Measurements from ENCODE around the gene JAZF1.

JAZF1 gene

GRCh38 chr7:28075674-28076358, 104.8 kb downstream of the JAZF1 start:
- no peak for DNase-seq (ENCODE audit: low read depth in 2 of 2)

DNA sequence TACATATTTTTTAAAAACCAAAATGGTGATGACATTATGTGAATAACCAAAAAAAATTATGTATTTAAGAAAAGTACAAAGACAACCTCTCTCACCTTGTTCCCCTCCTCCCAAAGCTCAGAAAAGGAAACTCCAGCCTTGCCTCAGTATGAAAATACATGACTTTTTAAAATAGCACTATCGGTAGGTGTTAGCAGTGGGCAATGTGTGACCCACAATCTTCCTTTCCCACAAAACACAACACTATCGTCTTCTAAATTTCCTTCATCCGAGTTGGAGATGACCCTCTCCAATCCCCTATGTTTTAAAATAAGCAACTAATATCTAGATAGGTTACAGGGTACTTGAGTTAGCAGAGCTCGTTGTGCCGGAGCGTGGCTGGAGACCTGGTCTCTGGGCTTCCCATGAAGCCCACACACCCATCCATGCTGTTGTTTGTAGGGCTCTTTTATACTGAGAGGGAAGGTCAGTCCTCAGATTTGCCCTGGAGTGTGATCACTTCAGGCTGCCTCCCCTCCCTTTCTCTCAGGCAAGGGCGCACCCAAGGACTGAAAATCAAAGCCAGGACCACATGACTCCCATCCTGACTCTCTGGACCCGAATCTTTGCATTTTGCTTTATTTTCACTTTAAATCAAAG, 107.6 kb downstream of the JAZF1 start:
- no peak for DNase-seq (ENCODE audit: low read depth in 2 of 2)

DNA sequence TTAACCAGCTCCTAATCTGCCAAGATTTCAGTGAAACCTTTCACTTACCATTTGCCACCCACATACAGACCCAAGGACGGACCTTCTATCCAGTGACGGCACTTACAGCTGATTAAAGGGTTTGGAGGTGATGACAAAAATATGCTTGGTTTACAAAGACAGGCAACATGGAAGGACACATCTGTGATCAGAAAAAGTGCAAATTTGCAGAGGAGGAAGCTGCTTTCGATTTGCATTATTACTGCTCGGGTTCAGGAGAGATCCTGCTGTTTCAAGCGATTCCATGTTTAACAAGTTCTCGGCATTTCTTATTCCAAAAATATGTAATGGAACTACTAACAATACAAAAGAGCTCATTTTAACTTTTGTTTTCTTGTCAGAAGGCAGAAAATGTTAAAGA, 109.0 kb downstream of the JAZF1 start:
- DNase-seq (ENCODE audit: low read depth in 2 of 2): no peak

- no peak for DNase-seq (ENCODE audit: low read depth in 2 of 2)
Observed at GRCh38 chr7:28070297-28071055, 110.1 kb downstream of the JAZF1 start.

- DNase-seq (ENCODE audit: low read depth in 2 of 2): peak; percentile 67 to 77
Observed at GRCh38 chr7:28069807-28070206, 110.8 kb downstream of the JAZF1 start.

- no peak for DNase-seq (ENCODE audit: low read depth in 2 of 2)
Observed at GRCh38 chr7:28069388-28069787, 111.2 kb downstream of the JAZF1 start.

GRCh38 chr7:28068811-28069216, 111.8 kb downstream of the JAZF1 start:
- peak in 1 of 2 experiments; percentile 52 for DNase-seq (ENCODE audit: low read depth in 2 of 2)

DNA sequence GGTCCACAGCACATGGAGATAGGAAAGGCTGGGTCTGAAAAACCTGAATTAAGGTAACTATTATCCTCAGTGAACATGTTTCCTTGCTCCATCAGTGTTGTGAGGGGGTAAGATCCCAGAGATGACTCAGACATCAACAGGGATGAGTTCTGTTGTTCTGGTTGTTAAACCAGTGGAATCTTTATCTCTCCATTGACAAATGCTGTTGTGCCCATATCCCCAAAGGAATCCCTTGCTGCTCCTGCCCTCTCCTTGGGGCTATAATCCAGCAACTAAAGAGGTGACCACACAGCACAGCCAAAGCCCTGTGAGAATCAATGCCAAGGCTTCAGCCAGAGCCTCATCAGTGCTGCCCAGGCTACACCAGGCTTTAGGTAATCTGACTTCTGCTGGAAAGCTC, 113.4 kb downstream of the JAZF1 start:
- no peak for DNase-seq (ENCODE audit: low read depth in 2 of 2)

- no peak for DNase-seq (ENCODE audit: low read depth in 2 of 2)
Observed at GRCh38 chr7:28065721-28066285, 114.8 kb downstream of the JAZF1 start.

DNA sequence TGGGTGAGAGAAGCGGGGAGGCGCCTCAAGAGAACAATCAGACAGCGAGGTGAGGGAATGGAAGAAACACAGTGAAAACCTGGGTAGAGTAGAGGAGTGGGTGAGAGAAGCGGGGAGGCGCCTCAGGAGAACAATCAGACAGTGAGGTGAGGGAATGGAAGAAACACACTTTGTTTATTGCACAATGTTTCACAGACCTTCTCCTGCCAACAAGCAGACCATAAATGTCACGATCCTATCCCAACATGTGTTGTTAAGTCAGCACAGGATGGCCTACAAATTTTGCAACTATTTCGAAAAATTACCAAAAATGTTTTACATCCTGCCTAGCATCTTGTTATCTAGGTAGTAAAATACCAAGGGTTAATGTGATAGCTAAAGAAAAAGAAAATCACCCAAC, 115.3 kb downstream of the JAZF1 start:
- peak in 1 of 2 experiments; percentile 25 for DNase-seq (ENCODE audit: low read depth in 2 of 2)

DNA sequence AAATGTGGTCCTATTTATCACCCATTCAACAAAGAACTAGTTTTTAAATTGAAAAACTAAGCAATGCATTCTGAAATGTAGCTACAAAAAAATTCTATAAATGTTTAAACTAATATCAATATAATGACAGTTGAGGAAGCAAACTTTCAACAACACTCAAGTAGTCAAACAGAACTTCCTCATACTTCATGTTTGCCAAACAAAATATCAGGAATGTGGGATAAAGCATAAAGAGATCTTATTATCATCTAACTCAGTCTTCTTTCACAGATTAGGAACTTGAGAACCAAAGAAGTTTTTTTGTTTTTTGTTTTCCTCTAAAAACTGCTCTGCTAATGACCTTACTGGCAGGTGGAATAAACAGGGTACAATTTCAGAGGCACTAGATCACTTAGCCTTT, 116.2 kb downstream of the JAZF1 start:
- no peak for DNase-seq (ENCODE audit: low read depth in 2 of 2)

GRCh38 chr7:28062197-28062991, 118.2 kb downstream of the JAZF1 start:
- peak in 1 of 2 experiments; percentile 58 for DNase-seq (ENCODE audit: low read depth in 2 of 2)

- DNase-seq (ENCODE audit: low read depth in 2 of 2): no peak
Observed at GRCh38 chr7:28061824-28062196, 118.8 kb downstream of the JAZF1 start.

- DNase-seq (ENCODE audit: low read depth in 2 of 2): no peak
Observed at GRCh38 chr7:28060371-28060950, 120.1 kb downstream of the JAZF1 start.

- DNase-seq (ENCODE audit: low read depth in 2 of 2): no peak
Observed at GRCh38 chr7:28055161-28055544, 125.4 kb downstream of the JAZF1 start.

- DNase-seq (ENCODE audit: low read depth in 2 of 2): no peak
Observed at GRCh38 chr7:28054531-28055160, 125.9 kb downstream of the JAZF1 start.

DNA sequence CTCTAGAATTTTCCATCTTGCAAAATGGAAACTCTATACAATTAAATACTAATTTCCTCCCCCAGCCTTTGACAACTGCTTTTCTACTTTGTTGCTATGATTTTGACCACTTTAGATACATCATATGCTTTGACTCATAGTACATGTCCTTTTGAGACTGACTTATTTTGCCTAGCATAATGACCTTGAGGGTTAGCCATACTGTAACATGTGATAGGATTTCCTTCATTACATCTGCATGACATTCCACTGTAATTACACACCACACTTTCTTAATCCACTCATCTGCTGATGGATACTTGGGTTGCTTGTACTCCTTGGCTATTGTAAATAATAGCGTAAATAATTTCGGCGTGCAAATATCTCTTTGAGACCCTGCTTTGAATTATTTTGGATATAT, 127.7 kb downstream of the JAZF1 start:
- no peak for DNase-seq (ENCODE audit: low read depth in 2 of 2)

DNA sequence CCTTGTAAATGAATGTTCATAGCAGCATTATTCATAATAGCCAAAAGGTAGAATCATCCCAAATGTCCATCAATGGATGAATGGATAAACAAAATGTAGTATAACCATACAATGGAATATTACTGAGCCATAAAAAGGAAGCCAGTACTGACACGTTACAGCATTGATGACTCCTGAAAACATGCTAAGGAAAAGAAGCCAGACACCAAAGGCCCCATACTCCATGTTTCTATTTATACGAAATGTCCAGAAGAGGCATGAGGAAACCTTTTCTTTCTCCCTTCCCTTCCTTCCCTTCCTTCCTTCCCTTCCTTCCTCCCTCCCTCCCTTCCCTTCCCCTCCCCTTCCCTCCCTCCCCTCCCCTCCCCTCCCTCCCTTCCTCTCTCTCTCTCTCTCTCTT, 131.9 kb downstream of the JAZF1 start:
- no peak for DNase-seq (ENCODE audit: low read depth in 2 of 2)

DNA sequence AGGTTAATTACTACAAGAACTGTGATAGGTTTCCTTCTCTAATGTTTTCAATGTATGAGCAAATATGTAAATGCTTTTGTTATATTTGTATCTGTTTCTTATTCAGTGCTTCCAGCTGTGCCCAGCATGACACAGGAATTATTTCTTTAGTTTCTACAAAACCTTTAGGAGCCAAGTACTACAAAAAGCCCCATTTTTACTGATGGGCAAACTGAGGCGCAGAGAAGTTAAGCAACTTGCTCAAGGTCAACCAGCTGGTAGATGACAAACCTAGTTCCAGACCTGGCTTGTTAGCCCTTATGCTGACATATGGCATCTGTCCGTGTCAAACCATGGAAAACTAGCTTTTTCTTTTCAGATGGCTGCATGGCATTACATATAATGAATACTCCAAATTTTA, 134.6 kb downstream of the JAZF1 start:
- no peak for DNase-seq (ENCODE audit: low read depth in 2 of 2)

DNA sequence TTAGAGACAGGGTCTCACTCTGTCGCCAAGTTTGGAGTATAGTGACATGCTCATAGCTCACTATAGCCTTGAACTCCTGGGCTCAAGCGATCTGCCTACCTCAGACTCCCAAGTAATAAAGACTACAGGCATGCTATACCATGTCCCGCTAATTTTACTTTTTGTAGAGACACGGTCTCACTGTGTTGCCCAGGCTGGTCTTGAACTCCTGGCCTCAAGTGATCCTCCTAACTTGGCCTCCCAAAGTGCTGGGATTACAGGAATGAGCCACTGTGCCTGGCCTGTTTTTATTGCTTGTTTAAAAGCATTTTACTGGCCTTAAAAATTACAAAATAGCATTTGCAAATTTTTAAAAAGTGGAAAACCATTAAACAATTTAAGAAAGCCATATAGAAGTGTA, 135.0 kb downstream of the JAZF1 start:
- no peak for DNase-seq (ENCODE audit: low read depth in 2 of 2)

- no peak for DNase-seq (ENCODE audit: low read depth in 2 of 2)
Observed at GRCh38 chr7:28044825-28045224, 135.8 kb downstream of the JAZF1 start.
